Chondrocyte (in vitro differentiated cells): ENCODE measurements around the gene ACSF3. TPM values are rescaled to one million over a fixed set of nuclear protein-coding genes. Genes with fewer than 3 reads are reported as not detected.

Experiments used
- DNase-seq: peaks from one replicate; pipeline ENCODE4 v3.0.0; 2021; ENCODE audit warnings: mixed read lengths, low spot score
- H3K27ac Mint-ChIP-seq: one replicate; pipeline ENCODE4 v1.8.0; 2021; ENCODE audit warnings: mild to moderate bottlenecking, moderate library complexity, mixed read lengths; ENCODE audit not compliant: unreplicated experiment
- H3K27me3 Mint-ChIP-seq: 2 replicates; pipeline ENCODE4 v1.8.0; 2021; ENCODE audit warnings: low read depth, mixed read lengths
- H3K36me3 Mint-ChIP-seq: 2 replicates; pipeline ENCODE4 v1.8.0; 2021; ENCODE audit warnings: low read depth, mixed read lengths
- H3K4me1 Mint-ChIP-seq: 2 replicates; pipeline ENCODE4 v1.8.0; 2021; ENCODE audit warnings: low read depth, mild to moderate bottlenecking, mixed read lengths
- H3K4me3 Mint-ChIP-seq: one replicate; pipeline ENCODE4 v1.8.0; 2021; ENCODE audit warnings: mild to moderate bottlenecking, moderate library complexity, mixed read lengths; ENCODE audit not compliant: unreplicated experiment
- H3K9me3 Mint-ChIP-seq: 2 replicates; pipeline ENCODE4 v1.8.0; 2021; ENCODE audit warnings: low read depth, mixed read lengths
- total RNA-seq: library from RNA; stranded (reverse); gene quantifications from 3 replicates; pipeline ENCODE4 v1.2.1, GENCODE V29; 2021
- TF ChIP-seq, protein P1 (sequence below): fragments of 200-600 bp; sonication (generic); IDR thresholded peaks from 2 replicates; pipeline ENCODE4 v1.5.0; 2021; ENCODE audit warnings: antibody characterized with exemption, mild to moderate bottlenecking, moderate library complexity

Gene ACSF3
- total RNA-seq, 1 donor from 2014 or later: 19.5 TPM

- peaks cover 11% of the 10 kb centered on the region for H3K36me3 Mint-ChIP-seq
These were observed 48.2 kb downstream of the ACSF3 start for GRCh38 chr16:89141884-89142267.

DNA sequence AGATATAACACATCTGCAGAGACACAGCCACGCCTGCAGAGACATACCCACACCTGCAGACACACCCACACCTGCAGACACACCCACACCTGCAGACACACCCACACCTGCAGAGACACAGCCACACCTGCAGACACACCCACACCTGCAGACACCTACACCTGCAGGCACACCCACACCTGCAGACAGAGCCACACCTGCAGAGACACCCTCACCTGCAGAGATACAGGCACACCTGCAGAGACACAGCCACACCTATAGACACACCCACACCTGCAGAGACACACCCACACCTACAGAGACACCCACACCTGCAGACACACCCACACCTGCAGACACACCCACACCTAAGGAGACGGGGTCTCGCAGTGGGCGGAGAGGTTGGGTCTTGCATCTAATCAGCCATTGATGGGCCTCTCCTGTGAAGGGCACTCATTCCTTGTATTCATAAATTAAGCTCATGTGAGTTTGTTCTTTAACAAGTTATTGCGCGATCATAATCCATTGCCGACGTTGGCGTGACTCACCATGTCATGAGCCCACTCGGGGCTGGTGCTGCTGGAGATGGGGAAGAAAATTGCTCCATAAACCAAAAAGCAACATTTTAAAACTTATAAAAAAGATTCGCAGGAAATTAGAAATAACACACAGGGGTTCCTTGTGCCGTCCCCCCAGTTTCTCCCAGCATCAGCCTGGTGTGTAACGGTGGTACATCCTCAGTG, 49.0 kb downstream of the ACSF3 start:
- Mint-ChIP-seq H3K4me1 (no peaks in the 10 kb centered on the region), H3K27ac (no peak overlapping the region), H3K4me3 (no peak overlapping the region), H3K27me3 (no peaks in the 10 kb centered on the region), H3K9me3 (no peaks in the 10 kb centered on the region), H3K36me3 (peaks cover 13% of the 10 kb centered on the region)
- TF ChIP-seq, protein P1, sequence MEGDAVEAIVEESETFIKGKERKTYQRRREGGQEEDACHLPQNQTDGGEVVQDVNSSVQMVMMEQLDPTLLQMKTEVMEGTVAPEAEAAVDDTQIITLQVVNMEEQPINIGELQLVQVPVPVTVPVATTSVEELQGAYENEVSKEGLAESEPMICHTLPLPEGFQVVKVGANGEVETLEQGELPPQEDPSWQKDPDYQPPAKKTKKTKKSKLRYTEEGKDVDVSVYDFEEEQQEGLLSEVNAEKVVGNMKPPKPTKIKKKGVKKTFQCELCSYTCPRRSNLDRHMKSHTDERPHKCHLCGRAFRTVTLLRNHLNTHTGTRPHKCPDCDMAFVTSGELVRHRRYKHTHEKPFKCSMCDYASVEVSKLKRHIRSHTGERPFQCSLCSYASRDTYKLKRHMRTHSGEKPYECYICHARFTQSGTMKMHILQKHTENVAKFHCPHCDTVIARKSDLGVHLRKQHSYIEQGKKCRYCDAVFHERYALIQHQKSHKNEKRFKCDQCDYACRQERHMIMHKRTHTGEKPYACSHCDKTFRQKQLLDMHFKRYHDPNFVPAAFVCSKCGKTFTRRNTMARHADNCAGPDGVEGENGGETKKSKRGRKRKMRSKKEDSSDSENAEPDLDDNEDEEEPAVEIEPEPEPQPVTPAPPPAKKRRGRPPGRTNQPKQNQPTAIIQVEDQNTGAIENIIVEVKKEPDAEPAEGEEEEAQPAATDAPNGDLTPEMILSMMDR: no peak
- peak; percentile 36 for DNase-seq

More at GRCh38 chr16:89141884-89142267, 48.2 kb downstream of the ACSF3 start:
- DNase-seq: peak; percentile 87
- Mint-ChIP-seq H3K27ac (no peak overlapping the region), H3K4me1 (no peaks in the 10 kb centered on the region), H3K4me3 (no peak overlapping the region), H3K9me3 (no peaks in the 10 kb centered on the region), H3K27me3 (no peaks in the 10 kb centered on the region)
- TF ChIP-seq, protein P1: no peak

DNA sequence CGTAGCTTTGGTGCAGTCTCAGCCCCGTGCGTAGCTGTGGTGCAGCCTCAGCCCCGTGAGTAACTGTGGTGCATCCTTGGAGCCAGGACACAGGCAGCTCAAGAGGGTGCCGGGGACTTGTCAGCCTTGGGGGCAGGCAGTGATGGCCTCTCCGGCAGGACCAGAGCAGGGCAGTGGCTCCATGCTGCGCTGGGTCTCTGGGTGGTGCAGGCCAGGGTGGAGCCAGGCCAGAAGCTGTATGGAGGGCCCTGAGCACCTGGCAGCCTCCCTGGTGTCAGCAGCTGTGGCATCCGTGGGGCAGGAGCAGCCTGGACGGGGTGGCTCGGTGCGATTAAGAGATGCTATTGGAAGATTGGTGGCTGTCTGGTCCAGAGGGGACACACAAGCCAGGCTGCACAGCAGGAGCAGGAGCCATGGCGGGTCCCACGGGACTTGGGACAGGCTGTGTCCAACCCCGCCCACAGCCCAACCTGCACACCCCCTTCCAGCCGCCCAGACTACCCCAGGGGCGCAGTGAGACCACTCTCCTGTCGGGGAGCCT, 49.6 kb downstream of the ACSF3 start:
- Mint-ChIP-seq H3K27ac (no peak overlapping the region), H3K4me3 (no peak overlapping the region), H3K27me3 (no peaks in the 10 kb centered on the region), H3K36me3 (peaks cover 13% of the 10 kb centered on the region), H3K4me1 (no peaks in the 10 kb centered on the region), H3K9me3 (no peaks in the 10 kb centered on the region)
- TF ChIP-seq, protein P1: no peak
- DNase-seq: peak; percentile 72

DNA sequence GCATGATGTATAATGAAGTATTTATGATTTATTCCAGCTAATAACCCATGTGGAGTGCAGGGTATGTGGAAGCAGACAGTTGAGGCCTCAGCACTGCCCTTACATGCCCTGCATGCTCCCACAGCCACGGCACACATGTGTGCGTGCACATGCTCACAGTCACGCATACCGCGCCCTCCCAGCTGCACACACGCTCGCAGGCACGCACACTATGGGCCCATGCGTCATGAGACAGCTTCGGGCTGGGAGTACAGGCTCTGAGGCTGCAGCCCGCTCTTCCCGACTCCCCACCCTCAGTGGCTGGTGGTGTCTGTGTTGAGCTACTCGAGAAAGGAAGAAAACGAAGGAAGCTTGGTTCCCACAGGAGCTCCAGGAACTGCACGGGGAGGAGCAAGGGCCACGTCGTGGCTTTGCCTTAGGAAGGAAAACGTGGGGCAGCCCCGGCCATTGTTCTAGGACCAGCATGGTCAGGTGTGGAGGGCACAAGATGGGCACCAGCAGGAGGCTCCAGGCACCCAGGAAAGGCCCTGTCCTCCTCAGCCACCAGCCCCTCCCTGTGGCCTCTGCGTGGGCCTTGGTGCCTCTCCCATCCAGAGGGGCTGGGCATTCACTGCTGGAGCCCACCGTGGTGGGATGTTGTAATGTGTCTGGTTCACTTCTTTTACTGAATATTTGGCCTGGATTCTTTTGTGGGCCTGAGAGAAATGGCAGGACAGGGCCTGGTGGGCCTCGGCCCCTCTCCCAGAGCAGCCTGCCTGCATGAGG, 50.4 kb downstream of the ACSF3 start:
- Mint-ChIP-seq H3K9me3 (no peaks in the 10 kb centered on the region), H3K36me3 (peaks cover 16% of the 10 kb centered on the region), H3K27ac (no peak overlapping the region), H3K27me3 (no peaks in the 10 kb centered on the region), H3K4me1 (no peaks in the 10 kb centered on the region), H3K4me3 (no peak overlapping the region)
- DNase-seq: peak; percentile 80
- TF ChIP-seq, protein P1: no peak

DNA sequence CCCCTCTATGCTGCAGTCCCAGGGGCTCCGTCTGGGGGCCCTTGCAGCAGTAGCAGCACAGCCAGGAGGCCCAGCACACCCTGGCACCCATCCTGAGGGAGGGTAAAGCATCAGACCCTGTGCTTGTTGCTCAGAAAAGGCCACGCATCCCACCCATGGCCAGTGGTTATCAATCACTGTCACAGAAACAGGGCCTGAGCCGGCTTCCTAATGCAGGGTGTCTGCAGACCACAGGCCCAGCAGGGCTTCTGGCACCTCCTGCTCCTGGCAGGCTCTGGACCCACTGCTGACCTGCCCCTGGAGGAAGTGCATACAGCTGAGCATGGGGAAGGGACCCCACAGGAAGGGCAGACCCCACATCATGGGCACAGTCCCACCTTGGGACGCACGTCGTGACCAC, 51.0 kb downstream of the ACSF3 start:
- H3K27ac Mint-ChIP-seq: no peak overlapping the region
- H3K4me3 Mint-ChIP-seq: no peak overlapping the region
- H3K9me3 Mint-ChIP-seq: no peaks in the 10 kb centered on the region
- H3K27me3 Mint-ChIP-seq: no peaks in the 10 kb centered on the region
- peak; percentile 81 for DNase-seq
- H3K4me1 Mint-ChIP-seq: no peaks in the 10 kb centered on the region
- TF ChIP-seq, protein P1: no peak
- peaks cover 19% of the 10 kb centered on the region for H3K36me3 Mint-ChIP-seq
